Memory B cell (primary cell): ENCODE results near the gene CACNB4.
"Not testable (repeated sequence)": the region's sequence is repeated elsewhere in the genome, so short reads cannot be mapped to it uniquely, and the experiment has no call there.

Experiments
- ATAC-seq: fragments of 150-1000 bp; cut with Tn5 transposase; 2 replicates; pipeline ENCODE4 v1.10.0; 2021; ENCODE audit warnings: low read depth, mild to moderate bottlenecking, moderate library complexity
- DNase-seq, 2 donors: peaks; one replicate each; pipeline ENCODE4 v3.0.0; 2022; ENCODE audit warnings: low spot score in 2 of 2
- H3K27ac Mint-ChIP-seq: one replicate; pipeline ENCODE4 v1.8.0; 2022; ENCODE audit warnings: mild to moderate bottlenecking, moderate library complexity, mixed read lengths
- H3K27me3 Mint-ChIP-seq: one replicate; pipeline ENCODE4 v1.8.0; 2022; ENCODE audit warnings: mixed read lengths
- H3K36me3 Mint-ChIP-seq: one replicate; pipeline ENCODE4 v1.8.0; 2022; ENCODE audit warnings: mild to moderate bottlenecking, mixed read lengths
- H3K4me1 Mint-ChIP-seq: one replicate; pipeline ENCODE4 v1.8.0; 2022; ENCODE audit warnings: mixed read lengths
- H3K4me3 Mint-ChIP-seq: one replicate; pipeline ENCODE4 v1.8.0; 2022; ENCODE audit warnings: mild to moderate bottlenecking, moderate library complexity, mixed read lengths
- H3K9me3 Mint-ChIP-seq: one replicate; pipeline ENCODE4 v1.8.0; 2022; ENCODE audit warnings: mixed read lengths

The CACNB4 gene

DNA sequence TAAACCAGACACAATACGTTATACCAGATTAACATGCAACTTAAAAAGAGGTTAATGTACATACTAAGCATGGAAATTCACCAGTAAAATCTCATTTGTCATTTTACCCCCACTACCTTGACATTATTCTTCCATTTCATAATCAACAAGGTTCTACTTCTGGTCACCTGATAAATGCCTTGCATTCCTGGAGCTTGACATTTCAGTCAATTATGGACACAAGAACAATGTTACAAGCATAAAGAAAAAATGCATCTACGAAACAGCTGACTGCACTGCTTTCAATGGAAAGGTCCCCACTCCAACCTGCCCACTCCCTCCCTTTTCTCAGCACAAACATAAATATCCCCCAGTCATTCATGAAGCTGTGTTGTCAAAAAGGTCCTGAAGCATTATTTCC, 302.1 kb downstream of the CACNB4 start:
- Mint-ChIP-seq H3K9me3 (no peaks in the 10 kb centered on the region), H3K36me3 (peaks cover 12% of the 10 kb centered on the region), H3K27ac (no peak overlapping the region), H3K27me3 (no peaks in the 10 kb centered on the region), H3K4me3 (no peak overlapping the region), H3K4me1 (peaks cover 6% of the 10 kb centered on the region)
- ATAC-seq = no peak
- DNase-seq = no peak

DNA sequence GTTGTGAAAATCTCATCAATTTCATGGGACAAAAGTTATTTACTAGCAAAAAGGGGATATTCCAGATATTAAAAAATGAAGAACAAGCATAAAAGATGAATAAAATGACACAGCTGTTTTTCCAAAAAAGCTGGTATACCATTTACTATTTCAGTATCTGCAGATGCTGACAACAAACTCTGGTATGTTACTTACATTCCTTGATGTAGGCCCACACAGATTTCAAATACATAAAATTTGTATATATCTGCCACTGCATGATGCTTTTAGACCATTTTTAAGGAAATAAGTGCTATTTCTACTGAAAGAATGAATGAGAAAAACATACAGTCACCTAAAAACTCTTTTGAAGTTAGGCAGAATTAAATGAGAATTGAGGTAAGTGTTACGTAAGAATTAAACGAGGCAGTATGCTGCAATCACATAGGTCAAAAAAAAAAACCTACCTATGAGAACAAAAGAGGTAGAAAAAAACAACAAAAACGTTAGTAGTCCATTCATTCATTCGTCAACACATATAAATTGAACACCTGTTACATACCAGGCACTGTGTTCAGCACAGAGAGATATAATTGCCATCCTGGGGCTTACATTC, 303.1 kb downstream of the CACNB4 start:
- H3K4me1 Mint-ChIP-seq = peaks cover 9% of the 10 kb centered on the region
- ATAC-seq (no peak), DNase-seq (no peak)
- H3K9me3 Mint-ChIP-seq = no peaks in the 10 kb centered on the region
- H3K27me3 Mint-ChIP-seq = no peaks in the 10 kb centered on the region
- peak overlapping the region; percentile 17 for H3K27ac Mint-ChIP-seq
- no peak overlapping the region for H3K4me3 Mint-ChIP-seq
- peaks cover 19% of the 10 kb centered on the region for H3K36me3 Mint-ChIP-seq

DNA sequence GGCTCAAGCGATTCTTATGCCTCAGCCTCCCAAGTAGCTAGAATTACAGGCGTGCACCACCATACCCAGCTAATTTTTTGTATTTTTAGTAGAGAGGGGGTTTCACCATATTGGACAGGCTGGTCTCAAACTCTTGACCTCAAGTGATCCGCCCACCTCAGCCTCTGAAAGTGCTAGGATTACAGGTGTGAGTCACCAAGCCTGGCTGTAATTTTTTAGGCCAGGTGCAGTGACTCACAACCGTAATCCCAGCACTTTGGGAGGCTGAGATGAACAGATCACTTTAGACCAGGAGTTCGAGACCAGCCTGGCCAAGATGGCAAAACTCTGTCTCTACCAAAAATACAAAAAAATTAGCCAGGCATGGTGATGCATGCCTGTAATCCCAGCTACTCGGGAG, 304.4 kb downstream of the CACNB4 start:
- not testable (repeated sequence) for H3K27ac Mint-ChIP-seq, H3K9me3 Mint-ChIP-seq, H3K4me3 Mint-ChIP-seq, DNase-seq, ATAC-seq, H3K4me1 Mint-ChIP-seq, H3K27me3 Mint-ChIP-seq
- peaks cover 15% of the 10 kb centered on the region for H3K36me3 Mint-ChIP-seq

DNA sequence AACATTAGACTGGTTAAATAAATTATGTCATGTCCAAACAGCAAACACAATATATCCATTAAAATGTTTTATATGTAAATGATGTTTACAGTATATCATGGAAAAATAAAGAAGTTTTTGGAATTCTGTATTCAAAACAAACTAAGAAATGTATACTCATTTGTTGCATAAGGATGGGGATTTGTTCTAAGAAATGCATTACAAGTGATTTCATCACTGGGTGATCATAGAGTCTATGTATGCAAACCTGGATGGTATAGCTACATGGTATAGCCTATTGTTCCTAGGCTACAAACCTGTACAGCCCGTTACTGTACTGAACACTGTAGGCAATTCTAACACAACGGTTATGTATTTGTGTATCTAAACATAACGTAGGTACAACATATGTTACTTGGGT, 305.7 kb downstream of the CACNB4 start:
- no peak for ATAC-seq
- Mint-ChIP-seq H3K4me3 (no peak overlapping the region), H3K4me1 (peaks cover 10% of the 10 kb centered on the region), H3K27me3 (no peaks in the 10 kb centered on the region), H3K27ac (no peak overlapping the region), H3K36me3 (peaks cover 15% of the 10 kb centered on the region), H3K9me3 (no peaks in the 10 kb centered on the region)
- DNase-seq = no peak

DNA sequence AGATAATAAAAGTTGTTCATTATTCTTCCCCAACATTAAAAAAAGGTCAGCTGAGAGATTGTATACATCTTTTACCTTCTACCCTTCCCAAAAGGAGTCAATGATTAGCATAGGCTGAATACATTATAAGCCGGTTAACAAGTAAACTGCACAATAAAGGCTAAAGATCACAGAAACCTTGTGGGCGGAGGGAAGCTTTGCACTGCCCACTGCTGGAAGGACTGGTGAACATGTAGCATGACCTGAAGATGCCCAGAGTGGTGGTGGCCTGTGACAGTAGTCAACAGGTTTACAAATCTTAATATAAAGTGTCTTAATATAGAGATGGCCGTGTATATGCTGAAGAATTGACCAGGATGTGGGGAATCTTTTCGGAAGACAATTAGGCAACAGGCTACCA, 306.3 kb downstream of the CACNB4 start:
- Mint-ChIP-seq H3K9me3 (no peaks in the 10 kb centered on the region), H3K36me3 (peaks cover 18% of the 10 kb centered on the region), H3K4me3 (no peak overlapping the region), H3K4me1 (peaks cover 12% of the 10 kb centered on the region), H3K27ac (no peak overlapping the region), H3K27me3 (no peaks in the 10 kb centered on the region)
- no peak for ATAC-seq
- DNase-seq = no peak

DNA sequence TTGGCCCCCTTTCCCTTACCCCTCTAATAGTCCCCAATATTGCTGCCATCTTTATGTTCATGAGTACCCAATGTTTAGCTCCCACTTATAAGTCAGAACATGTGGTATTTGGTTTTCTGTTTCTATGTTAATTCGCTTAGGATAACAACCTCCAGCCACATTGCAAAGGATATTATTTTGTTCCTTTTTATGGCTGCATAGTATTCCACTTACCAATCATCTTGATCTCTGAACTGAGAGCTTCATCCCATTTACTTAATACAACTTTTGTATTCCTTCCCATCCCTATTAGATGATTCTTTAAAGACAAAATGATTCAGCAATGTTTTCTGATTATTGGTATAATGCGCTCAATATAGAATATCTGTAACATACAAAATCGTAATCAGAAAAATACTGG, 307.3 kb downstream of the CACNB4 start:
- Mint-ChIP-seq H3K27me3 (no peaks in the 10 kb centered on the region), H3K4me1 (peaks cover 14% of the 10 kb centered on the region), H3K36me3 (peaks cover 14% of the 10 kb centered on the region), H3K9me3 (no peaks in the 10 kb centered on the region), H3K27ac (no peak overlapping the region), H3K4me3 (no peak overlapping the region)
- no peak for ATAC-seq
- no peak for DNase-seq

DNA sequence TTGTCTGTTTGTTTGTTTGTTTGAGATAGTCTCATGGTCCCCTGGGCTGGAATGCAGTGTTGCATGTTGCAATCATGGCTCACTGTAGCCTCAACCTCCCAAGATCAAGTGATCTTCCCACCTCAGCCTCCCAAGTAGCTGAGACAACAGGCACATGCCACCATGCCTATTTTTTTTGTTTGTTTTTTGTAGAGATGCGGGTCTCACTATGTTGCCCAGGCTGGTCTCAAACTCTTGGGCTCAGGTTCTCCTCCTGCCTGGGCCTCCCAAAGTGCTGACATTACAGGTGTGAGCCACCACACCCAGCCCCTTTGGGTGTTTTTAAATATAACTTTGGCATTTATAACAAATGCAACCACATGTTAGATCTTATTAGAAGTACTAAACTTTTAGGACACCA, 308.2 kb downstream of the CACNB4 start:
- H3K27ac Mint-ChIP-seq = no peak overlapping the region
- H3K9me3 Mint-ChIP-seq = no peaks in the 10 kb centered on the region
- H3K4me1 Mint-ChIP-seq = peaks cover 16% of the 10 kb centered on the region
- ATAC-seq = no peak
- no peaks in the 10 kb centered on the region for H3K27me3 Mint-ChIP-seq
- H3K36me3 Mint-ChIP-seq = peaks cover 14% of the 10 kb centered on the region
- no peak for DNase-seq
- no peak overlapping the region for H3K4me3 Mint-ChIP-seq

DNA sequence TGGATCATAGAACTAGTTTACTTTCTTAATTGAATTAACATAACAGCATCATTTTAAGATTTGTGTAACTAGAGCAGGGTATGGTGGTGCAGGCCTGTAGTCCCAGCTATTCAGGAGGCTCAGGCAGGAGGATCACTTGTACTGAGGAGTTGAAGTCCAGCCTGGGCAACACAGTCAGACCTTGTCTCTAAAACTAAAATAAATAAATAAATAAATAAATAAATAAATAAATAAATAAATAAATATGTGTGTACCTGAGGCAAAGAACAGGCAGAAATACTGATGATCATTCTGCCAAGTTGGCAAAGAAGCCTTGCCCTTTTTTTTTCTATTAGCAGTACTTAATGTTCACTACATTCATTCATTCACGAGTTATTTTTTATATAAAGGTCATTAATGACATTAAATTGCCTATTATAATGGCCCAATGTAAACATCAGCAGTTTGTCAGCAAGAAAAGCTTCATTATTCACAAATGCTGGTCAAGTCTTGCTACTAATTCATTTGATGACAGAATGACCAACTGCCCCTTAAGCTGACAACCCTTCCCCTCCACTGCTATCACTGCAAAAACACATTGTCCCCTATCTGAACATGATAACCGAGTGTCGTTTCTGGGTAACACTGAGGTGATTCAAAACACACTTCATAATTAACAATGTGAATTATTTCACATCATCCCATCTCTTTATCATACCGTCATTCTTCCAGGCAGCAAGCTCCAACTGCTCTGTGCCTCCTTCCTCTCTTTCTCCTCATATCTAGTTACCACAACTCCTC, 309.6 kb downstream of the CACNB4 start:
- Mint-ChIP-seq H3K4me3 (no peak overlapping the region), H3K27me3 (no peaks in the 10 kb centered on the region), H3K27ac (no peak overlapping the region), H3K36me3 (peaks cover 22% of the 10 kb centered on the region), H3K4me1 (peaks cover 23% of the 10 kb centered on the region), H3K9me3 (no peaks in the 10 kb centered on the region)
- DNase-seq = no peak
- no peak for ATAC-seq

DNA sequence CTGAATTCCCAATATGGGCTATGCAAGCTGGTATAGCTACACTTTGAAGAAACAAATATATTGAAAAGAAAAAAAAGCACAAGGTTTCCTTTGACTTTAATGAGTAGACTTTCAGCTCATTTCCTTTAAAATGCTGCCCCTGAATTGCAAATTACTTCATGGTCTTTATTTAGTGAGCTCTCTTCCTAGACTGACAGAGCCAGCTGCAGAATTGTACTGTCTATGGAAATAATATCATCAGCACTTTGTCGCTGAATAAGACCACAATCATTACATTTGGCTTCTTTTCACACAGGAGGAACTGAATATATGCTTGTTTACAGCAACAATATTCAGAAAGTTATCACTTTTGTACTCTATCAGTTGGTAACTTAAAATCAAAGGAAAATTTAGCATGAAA, 312.4 kb downstream of the CACNB4 start:
- Mint-ChIP-seq H3K9me3 (no peaks in the 10 kb centered on the region), H3K36me3 (peaks cover 22% of the 10 kb centered on the region), H3K27ac (peak overlapping the region; percentile 71), H3K4me3 (no peak overlapping the region), H3K27me3 (no peaks in the 10 kb centered on the region), H3K4me1 (peaks cover 21% of the 10 kb centered on the region)
- ATAC-seq (peak; percentile 56), DNase-seq (no peak)

DNA sequence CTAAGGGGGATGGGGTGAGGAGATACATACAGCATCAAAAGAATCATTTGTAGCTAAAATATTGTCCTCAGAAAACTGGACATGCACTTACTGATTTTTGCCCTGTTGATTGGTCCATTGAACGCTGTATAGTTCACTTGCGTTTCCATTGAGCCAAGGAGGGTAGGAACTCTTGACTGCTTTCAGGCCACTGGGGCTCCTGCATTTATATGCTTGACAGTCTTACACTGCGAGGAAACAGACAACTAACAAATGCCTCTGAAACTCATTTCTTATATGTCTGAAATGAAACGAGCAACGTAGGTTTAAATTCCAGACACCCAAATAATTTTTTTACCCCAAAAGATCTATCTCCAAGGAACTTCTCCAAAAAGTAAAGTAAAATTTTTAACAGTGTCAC, 312.8 kb downstream of the CACNB4 start:
- Mint-ChIP-seq H3K4me3 (no peak overlapping the region), H3K4me1 (peaks cover 20% of the 10 kb centered on the region), H3K27ac (peak overlapping the region; percentile 71), H3K27me3 (no peaks in the 10 kb centered on the region), H3K9me3 (no peaks in the 10 kb centered on the region), H3K36me3 (peaks cover 20% of the 10 kb centered on the region)
- ATAC-seq (no peak), DNase-seq (no peak)

DNA sequence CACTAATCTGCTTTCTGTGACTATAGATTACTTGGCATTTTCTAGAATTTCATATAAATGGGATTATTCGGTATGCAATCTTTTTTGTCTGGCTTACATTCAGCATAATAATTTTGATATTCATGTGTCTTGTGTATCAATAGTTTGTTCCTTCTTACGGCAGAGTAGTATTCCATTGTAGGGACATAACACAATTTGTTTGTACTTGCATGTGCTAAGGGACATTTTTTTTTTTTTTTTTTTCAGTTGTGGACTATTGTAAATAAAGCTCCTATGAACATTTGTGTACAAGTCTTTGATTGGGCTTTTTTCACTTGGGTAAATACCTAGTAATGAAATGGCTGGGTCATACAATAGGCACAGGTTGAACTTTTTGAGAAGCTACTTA, 315.7 kb downstream of the CACNB4 start:
- H3K9me3 Mint-ChIP-seq = peaks cover 1% of the 10 kb centered on the region
- no peak overlapping the region for H3K4me3 Mint-ChIP-seq
- H3K36me3 Mint-ChIP-seq = peaks cover 37% of the 10 kb centered on the region
- DNase-seq = no peak
- H3K27ac Mint-ChIP-seq = peak overlapping the region; percentile 17
- no peaks in the 10 kb centered on the region for H3K27me3 Mint-ChIP-seq
- peaks cover 15% of the 10 kb centered on the region for H3K4me1 Mint-ChIP-seq
- no peak for ATAC-seq
